A673 (cell line): ENCODE measurements around the gene GCNT4.

Experiments
- EZH2 ChIP-seq: fragments of 200-600 bp; sonication (generic); IDR thresholded peaks from 2 replicates; pipeline ENCODE4 v1.6.1; 2017; ENCODE audit warnings: borderline replicate concordance, low read depth, mild to moderate bottlenecking, mixed read lengths, antibody characterized with exemption, low read length; ENCODE audit not compliant: poor library complexity, severe bottlenecking
- TF ChIP-seq, protein P1 (sequence below): fragments of 300-800, 200-600 bp; sonication (generic); conservative IDR thresholded peaks from 2 replicates; pipeline ENCODE4 v1.5.1; 2017; ENCODE audit warnings: low read depth, mild to moderate bottlenecking, antibody characterized with exemption, low read length, moderate library complexity, mixed read lengths

DNA sequence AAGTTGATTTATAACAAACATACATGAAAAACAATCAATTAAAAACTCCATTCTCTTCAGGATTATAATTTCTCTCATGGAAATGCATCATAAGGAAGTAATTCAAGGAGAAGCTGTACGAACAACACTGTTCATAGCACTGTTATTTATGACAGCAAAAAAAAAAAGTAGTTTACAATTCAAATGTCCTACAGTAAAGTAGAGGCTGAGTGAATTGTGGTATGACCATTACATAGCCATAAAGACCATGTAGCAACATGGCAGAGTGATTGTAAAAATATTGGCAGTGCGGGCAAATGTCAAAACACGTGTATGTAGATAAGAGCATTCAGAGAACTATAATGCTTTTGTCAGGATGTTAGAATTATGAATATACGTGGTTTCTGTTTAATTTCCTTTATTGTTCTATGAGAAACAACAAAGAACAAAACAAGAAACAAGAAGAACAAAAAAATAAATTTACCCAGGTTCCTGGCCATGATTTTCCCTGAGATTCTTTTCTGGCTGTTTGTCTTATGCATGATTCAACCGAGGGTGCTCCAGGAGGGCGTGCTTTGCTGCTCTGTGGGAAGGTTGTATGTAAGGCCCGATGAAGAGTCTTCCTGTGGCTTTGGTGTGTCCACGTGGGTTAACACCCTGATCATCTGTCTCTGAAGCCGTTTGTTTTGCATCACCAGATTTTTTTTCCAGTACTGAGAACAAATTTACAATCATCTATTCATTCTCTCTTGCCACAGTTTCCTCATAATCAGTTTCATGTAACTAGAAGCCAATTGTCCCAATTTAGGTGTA is 28.8 kb downstream of the GCNT4 start:
- TF ChIP-seq, protein P1, sequence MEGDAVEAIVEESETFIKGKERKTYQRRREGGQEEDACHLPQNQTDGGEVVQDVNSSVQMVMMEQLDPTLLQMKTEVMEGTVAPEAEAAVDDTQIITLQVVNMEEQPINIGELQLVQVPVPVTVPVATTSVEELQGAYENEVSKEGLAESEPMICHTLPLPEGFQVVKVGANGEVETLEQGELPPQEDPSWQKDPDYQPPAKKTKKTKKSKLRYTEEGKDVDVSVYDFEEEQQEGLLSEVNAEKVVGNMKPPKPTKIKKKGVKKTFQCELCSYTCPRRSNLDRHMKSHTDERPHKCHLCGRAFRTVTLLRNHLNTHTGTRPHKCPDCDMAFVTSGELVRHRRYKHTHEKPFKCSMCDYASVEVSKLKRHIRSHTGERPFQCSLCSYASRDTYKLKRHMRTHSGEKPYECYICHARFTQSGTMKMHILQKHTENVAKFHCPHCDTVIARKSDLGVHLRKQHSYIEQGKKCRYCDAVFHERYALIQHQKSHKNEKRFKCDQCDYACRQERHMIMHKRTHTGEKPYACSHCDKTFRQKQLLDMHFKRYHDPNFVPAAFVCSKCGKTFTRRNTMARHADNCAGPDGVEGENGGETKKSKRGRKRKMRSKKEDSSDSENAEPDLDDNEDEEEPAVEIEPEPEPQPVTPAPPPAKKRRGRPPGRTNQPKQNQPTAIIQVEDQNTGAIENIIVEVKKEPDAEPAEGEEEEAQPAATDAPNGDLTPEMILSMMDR, result no peak
- no peak for TF ChIP-seq EZH2
